Measurements from ENCODE around the gene APOBEC3H. TPM values are rescaled to one million over a fixed set of nuclear protein-coding genes. Genes with fewer than 3 reads are reported as not detected.

APOBEC3H gene
- total RNA-seq, 1 experiment from 2014 or later: 1.2 TPM

- peaks cover under 1% of the 10 kb centered on the region for H3K4me1 Mint-ChIP-seq (ENCODE audit: insufficient read depth, unreplicated experiment)
- CTCF ChIA-PET: interaction anchor here (1.1 kb wide), 1 partner anchor 260 kb away, joined by 3 read pairs; no protein-coding TSS in a partner anchor
- no peaks in the 10 kb centered on the region for H3K9me3 Mint-ChIP-seq (ENCODE audit: unreplicated experiment)
- intact Hi-C loops (cut with micrococcal nuclease): no loop called here
- DNase-seq (ENCODE audit: unreplicated experiment): no peak
- no peaks in the 10 kb centered on the region for H3K27me3 Mint-ChIP-seq (ENCODE audit: insufficient read depth, unreplicated experiment)
- no peak overlapping the region for H3K27ac Mint-ChIP-seq (ENCODE audit: low read depth, unreplicated experiment)
- POLR2A ChIA-PET: interaction anchor here (0.9 kb wide), 1 partner anchor 186 kb away, joined by 3 read pairs; no protein-coding TSS in a partner anchor
- H3K4me3 Mint-ChIP-seq (ENCODE audit: unreplicated experiment): no peak overlapping the region
- TF ChIP-seq, protein P1, sequence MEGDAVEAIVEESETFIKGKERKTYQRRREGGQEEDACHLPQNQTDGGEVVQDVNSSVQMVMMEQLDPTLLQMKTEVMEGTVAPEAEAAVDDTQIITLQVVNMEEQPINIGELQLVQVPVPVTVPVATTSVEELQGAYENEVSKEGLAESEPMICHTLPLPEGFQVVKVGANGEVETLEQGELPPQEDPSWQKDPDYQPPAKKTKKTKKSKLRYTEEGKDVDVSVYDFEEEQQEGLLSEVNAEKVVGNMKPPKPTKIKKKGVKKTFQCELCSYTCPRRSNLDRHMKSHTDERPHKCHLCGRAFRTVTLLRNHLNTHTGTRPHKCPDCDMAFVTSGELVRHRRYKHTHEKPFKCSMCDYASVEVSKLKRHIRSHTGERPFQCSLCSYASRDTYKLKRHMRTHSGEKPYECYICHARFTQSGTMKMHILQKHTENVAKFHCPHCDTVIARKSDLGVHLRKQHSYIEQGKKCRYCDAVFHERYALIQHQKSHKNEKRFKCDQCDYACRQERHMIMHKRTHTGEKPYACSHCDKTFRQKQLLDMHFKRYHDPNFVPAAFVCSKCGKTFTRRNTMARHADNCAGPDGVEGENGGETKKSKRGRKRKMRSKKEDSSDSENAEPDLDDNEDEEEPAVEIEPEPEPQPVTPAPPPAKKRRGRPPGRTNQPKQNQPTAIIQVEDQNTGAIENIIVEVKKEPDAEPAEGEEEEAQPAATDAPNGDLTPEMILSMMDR (IDR thresholded peaks at IDR 0.05; ENCODE audit: unreplicated experiment): no peak
- BruUV-seq (replicated peaks): no TSS peak
- peaks cover 5% of the 10 kb centered on the region for H3K36me3 Mint-ChIP-seq (ENCODE audit: insufficient read depth, unreplicated experiment)
Observed at GRCh38 chr22:39129746-39130145, 32.7 kb downstream of the APOBEC3H start.

- no TSS peak for BruUV-seq (replicated peaks)
- DNase-seq (ENCODE audit: unreplicated experiment): no peak
- TF ChIP-seq, protein P1 (IDR thresholded peaks at IDR 0.05; ENCODE audit: unreplicated experiment): no peak
- CTCF ChIA-PET: interaction anchor here (0.7 to 1.3 kb wide), 3 partner anchors 22 to 364 kb away, joined by 3 to 8 read pairs (median 3); no protein-coding TSS in a partner anchor
- H3K27me3 Mint-ChIP-seq (ENCODE audit: insufficient read depth, unreplicated experiment): no peaks in the 10 kb centered on the region
- no peak overlapping the region for H3K4me3 Mint-ChIP-seq (ENCODE audit: unreplicated experiment)
- intact Hi-C loops (cut with micrococcal nuclease): no loop called here
- no peak overlapping the region for H3K27ac Mint-ChIP-seq (ENCODE audit: low read depth, unreplicated experiment)
- H3K4me1 Mint-ChIP-seq (ENCODE audit: insufficient read depth, unreplicated experiment): peaks cover 5% of the 10 kb centered on the region
- peaks cover 5% of the 10 kb centered on the region for H3K36me3 Mint-ChIP-seq (ENCODE audit: insufficient read depth, unreplicated experiment)
- no peaks in the 10 kb centered on the region for H3K9me3 Mint-ChIP-seq (ENCODE audit: unreplicated experiment)
- POLR2A ChIA-PET: interaction anchor here (0.9 kb wide), 1 partner anchor 186 kb away, joined by 3 read pairs; no protein-coding TSS in a partner anchor
Observed at GRCh38 chr22:39130152-39130704, 33.2 kb downstream of the APOBEC3H start.

DNA sequence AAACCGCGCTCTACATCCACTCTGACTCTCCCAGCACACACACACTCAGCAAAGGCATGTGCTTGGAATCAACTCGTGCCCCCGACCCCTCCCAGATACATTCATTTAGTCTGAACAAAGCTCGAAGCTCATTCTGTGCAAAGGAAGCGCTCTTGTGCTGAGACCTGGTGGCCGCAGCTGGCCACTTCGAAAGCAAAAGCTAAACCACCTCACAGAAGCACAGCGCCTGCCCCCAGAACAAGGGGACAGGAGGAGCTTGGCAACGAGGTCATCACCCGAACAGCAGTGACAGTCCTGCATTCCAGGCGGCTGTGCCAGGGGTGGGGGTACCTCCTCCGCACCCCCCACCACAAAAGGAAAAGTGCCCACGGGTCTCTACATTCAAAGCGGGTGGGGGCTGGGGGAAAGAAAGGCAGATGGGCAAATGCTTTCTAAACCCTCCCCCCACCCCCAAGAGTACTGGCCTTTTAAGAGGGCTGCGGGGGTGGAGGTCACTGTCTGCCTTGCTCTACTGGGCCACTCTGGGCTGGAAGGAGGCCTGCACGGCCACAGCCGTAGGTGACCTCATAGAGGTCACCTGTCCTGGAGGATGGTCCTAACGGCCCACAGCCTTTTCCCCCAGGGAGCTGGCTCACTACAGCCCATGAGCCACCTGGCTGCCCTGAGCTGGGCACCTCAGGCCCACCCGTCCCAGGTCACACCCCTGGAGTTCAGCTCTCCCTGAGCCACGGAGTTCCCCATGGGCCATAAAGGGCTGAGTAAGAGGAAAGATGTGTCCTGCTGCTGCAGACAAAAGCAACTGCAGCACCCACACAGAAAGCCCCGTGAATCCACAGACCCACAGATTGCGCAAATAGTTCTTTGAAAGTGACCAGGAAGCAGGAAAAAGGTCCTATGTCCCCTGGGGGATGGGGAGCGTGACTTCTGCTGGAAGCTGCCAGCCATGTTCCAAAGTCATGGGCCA, 34.1 kb downstream of the APOBEC3H start:
- no peaks in the 10 kb centered on the region for H3K27me3 Mint-ChIP-seq (ENCODE audit: insufficient read depth, unreplicated experiment)
- H3K36me3 Mint-ChIP-seq (ENCODE audit: insufficient read depth, unreplicated experiment): peaks cover 5% of the 10 kb centered on the region
- TF ChIP-seq, protein P1 (IDR thresholded peaks at IDR 0.05; ENCODE audit: unreplicated experiment): no peak
- H3K27ac Mint-ChIP-seq (ENCODE audit: low read depth, unreplicated experiment): no peak overlapping the region
- H3K4me3 Mint-ChIP-seq (ENCODE audit: unreplicated experiment): no peak overlapping the region
- CTCF ChIA-PET: interaction anchor here (0.6 to 1.3 kb wide), 4 partner anchors 23 to 365 kb away, joined by 3 to 8 read pairs (median 3); no protein-coding TSS in a partner anchor
- H3K4me1 Mint-ChIP-seq (ENCODE audit: insufficient read depth, unreplicated experiment): peaks cover 6% of the 10 kb centered on the region
- no TSS peak for BruUV-seq (replicated peaks)
- DNase-seq (ENCODE audit: unreplicated experiment): no peak
- intact Hi-C loops (cut with micrococcal nuclease): no loop called here
- H3K9me3 Mint-ChIP-seq (ENCODE audit: unreplicated experiment): no peaks in the 10 kb centered on the region
- POLR2A ChIA-PET: no interaction called here

GRCh38 chr22:39132281-39132680, 35.2 kb downstream of the APOBEC3H start:
- ChIA-PET CTCF (no interaction called here), POLR2A (no interaction called here)
- no peak overlapping the region for H3K4me3 Mint-ChIP-seq (ENCODE audit: unreplicated experiment)
- H3K36me3 Mint-ChIP-seq (ENCODE audit: insufficient read depth, unreplicated experiment): peaks cover 5% of the 10 kb centered on the region
- H3K27me3 Mint-ChIP-seq (ENCODE audit: insufficient read depth, unreplicated experiment): no peaks in the 10 kb centered on the region
- intact Hi-C loops (cut with micrococcal nuclease): no loop called here
- DNase-seq (ENCODE audit: unreplicated experiment): no peak
- TF ChIP-seq, protein P1 (IDR thresholded peaks at IDR 0.05; ENCODE audit: unreplicated experiment): no peak
- no TSS peak for BruUV-seq (replicated peaks)
- H3K27ac Mint-ChIP-seq (ENCODE audit: low read depth, unreplicated experiment): no peak overlapping the region
- H3K9me3 Mint-ChIP-seq (ENCODE audit: unreplicated experiment): no peaks in the 10 kb centered on the region
- H3K4me1 Mint-ChIP-seq (ENCODE audit: insufficient read depth, unreplicated experiment): peaks cover 6% of the 10 kb centered on the region
